Gastrocnemius medialis (tissue), 4 donors: ENCODE results near the gene CEP70. TPM values are rescaled to one million over a fixed set of nuclear protein-coding genes. Genes with fewer than 3 reads are reported as not detected.

Experiments
- ATAC-seq, 2 donors: fragments of 150-250 bp; one replicate each; pipeline ENCODE4 v1.9.1; 2016
- DNase-seq, 2 donors: peaks; one replicate each; pipeline ENCODE4 v3.0.0-alpha.2; 2019
- H3K27ac ChIP-seq, 4 donors: fragments of 200-600 bp; sonication (generic); 1 replicate in 1 of 4; 2 replicates in 3 of 4; pipeline ENCODE4 v1.5.1; 2016 to 2018; ENCODE audit warnings: mild to moderate bottlenecking in 2 of 4, moderate library complexity in 1 of 4
- H3K27me3 ChIP-seq, 3 donors: fragments of 200-600 bp; sonication (generic) in 2 of 3; 1 replicate in 1 of 3; 2 replicates in 2 of 3; pipeline versions ENCODE4 v1.5.1 to v1.6.0; 2016 to 2019; ENCODE audit warnings: mild to moderate bottlenecking in 1 of 3, moderate library complexity in 1 of 3
- H3K36me3 ChIP-seq, 2 donors: fragments of 200-600 bp; sonication (generic) in 1 of 2; one replicate each; pipeline ENCODE4 v1.5.1; 2017 to 2018
- H3K4me1 ChIP-seq, 2 donors: fragments of 200-600 bp; sonication (generic) in 1 of 2; one replicate each; pipeline ENCODE4 v1.5.1; 2016 to 2017; ENCODE audit warnings: mild to moderate bottlenecking in 2 of 2
- H3K4me3 ChIP-seq, 4 donors: fragments of 200-600 bp; sonication (generic) in 3 of 4; 1 replicate in 1 of 4; 2 replicates in 3 of 4; pipeline ENCODE4 v1.5.1; 2016 to 2019; ENCODE audit warnings: mild to moderate bottlenecking in 2 of 4
- H3K9me3 ChIP-seq, 3 donors: fragments of 200-600 bp; sonication (generic) in 2 of 3; 1 replicate in 1 of 3; 2 replicates in 2 of 3; pipeline ENCODE4 v1.5.1; 2016 to 2019
- POLR2A ChIP-seq, 2 donors: fragments of 450-650 bp; IDR thresholded peaks; one replicate each; pipeline ENCODE4 v1.6.1; 2017; ENCODE audit warnings: antibody characterized with exemption in 2 of 2, mild to moderate bottlenecking in 2 of 2, moderate library complexity in 2 of 2
- in situ Hi-C, 4 donors: fragments of 200-750 bp; cut with MboI; loops; one replicate each; pipeline versions ENCODE4 v1.15.0 to v1.8.0; 2017; ENCODE audit warnings: low sequenced_read_pairs in 4 of 4
- intact Hi-C: fragments of 100-400 bp; cut with DNase I; formaldehyde crosslinking; loops from one replicate; pipeline ENCODE4 v1.15.1; 2023; ENCODE audit warnings: low total_unique reads
- total RNA-seq, 4 donors: library from RNA; depleted of rRNA; stranded (reverse); fragments of >200 nt; gene quantifications; one replicate each; pipeline versions ENCODE4 v1.1.0 to v1.2.3, GENCODE V29; 2016
- TF ChIP-seq, protein P1 (sequence below), 5 experiments: fragments of 450-650 bp in 3 of 5; fragments of 200-600 bp in 2 of 5; sonication (generic) in 2 of 5; IDR thresholded peaks in 4 of 5; conservative IDR thresholded peaks in 1 of 5; 1 replicate in 4 of 5; 2 replicates in 1 of 5; pipeline ENCODE4 v1.5.1; 2016 to 2019; ENCODE audit warnings: antibody characterized with exemption in 5 of 5, mild to moderate bottlenecking in 3 of 5, moderate library complexity in 3 of 5

Gene CEP70
- total RNA-seq, 4 donors from 2014 or later: 9.8 to 17.4 (median 12.3) TPM

DNA sequence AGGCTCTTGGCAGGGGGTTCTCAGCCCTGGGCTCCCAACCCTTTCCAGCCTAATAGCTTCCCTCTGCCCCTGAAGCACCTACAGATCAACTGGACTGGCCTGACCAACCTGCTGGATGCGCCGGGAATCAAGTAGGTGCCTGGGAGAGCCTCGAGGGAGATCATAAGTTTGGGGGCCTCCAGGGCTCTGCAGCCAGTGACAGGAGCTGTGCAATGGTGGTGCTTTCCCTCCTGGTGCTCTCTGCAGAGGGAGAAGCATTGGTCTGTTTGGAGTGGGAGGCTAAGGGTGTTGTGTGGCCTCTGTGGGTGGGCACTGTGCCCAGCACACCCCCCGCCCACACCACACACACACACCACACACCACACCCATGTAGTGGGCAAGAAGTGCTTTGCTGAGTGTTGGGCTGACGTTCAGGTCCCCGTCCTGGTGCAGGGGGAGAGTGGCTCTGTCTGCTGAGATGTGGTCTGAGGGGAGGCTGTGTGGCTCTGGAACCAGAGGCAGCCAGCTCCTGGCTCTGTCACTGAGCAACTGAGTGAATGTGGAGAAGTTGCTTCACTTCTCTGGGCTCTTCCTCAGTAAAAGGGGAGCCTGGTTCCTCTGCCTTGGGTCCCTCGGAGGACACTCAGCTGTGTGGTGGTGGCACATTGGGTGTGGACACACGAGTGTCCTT lies 133.4 kb downstream of the CEP70 start:
- H3K9me3 ChIP-seq: no peaks in the 10 kb centered on the region
- H3K36me3 ChIP-seq: no peaks in the 10 kb centered on the region
- H3K4me3 ChIP-seq: no peak overlapping the region
- DNase-seq (no peak), ATAC-seq (no peak)
- in situ Hi-C loops: no loop called here
- no peak overlapping the region for H3K27ac ChIP-seq
- peaks cover 8 to 13% of the 10 kb centered on the region in 2 donors for H3K4me1 ChIP-seq
- TF ChIP-seq, protein P1, sequence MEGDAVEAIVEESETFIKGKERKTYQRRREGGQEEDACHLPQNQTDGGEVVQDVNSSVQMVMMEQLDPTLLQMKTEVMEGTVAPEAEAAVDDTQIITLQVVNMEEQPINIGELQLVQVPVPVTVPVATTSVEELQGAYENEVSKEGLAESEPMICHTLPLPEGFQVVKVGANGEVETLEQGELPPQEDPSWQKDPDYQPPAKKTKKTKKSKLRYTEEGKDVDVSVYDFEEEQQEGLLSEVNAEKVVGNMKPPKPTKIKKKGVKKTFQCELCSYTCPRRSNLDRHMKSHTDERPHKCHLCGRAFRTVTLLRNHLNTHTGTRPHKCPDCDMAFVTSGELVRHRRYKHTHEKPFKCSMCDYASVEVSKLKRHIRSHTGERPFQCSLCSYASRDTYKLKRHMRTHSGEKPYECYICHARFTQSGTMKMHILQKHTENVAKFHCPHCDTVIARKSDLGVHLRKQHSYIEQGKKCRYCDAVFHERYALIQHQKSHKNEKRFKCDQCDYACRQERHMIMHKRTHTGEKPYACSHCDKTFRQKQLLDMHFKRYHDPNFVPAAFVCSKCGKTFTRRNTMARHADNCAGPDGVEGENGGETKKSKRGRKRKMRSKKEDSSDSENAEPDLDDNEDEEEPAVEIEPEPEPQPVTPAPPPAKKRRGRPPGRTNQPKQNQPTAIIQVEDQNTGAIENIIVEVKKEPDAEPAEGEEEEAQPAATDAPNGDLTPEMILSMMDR (IDR thresholded peaks at IDR 0.05 in 4 of 5, conservative IDR thresholded peaks at IDR 0.05 in 1 of 5): no peak
- TF ChIP-seq POLR2A (IDR thresholded peaks at IDR 0.05): no peak
- no peaks in the 10 kb centered on the region for H3K27me3 ChIP-seq
- intact Hi-C loops: no loop called here

- no peaks in the 10 kb centered on the region for H3K27me3 ChIP-seq
- in situ Hi-C loops (no loop called here), intact Hi-C loops (no loop called here)
- peaks cover 8 to 12% of the 10 kb centered on the region in 2 donors for H3K4me1 ChIP-seq
- ATAC-seq: no peak
- H3K36me3 ChIP-seq: no peaks in the 10 kb centered on the region
- no peaks in the 10 kb centered on the region for H3K9me3 ChIP-seq
- no peak for TF ChIP-seq POLR2A (IDR thresholded peaks at IDR 0.05)
- TF ChIP-seq, protein P1 (IDR thresholded peaks at IDR 0.05 in 4 of 5, conservative IDR thresholded peaks at IDR 0.05 in 1 of 5): no peak
- no peak overlapping the region for H3K27ac ChIP-seq
- H3K4me3 ChIP-seq: no peak overlapping the region
- no peak for DNase-seq
Observed at GRCh38 chr3:138459619-138460535, 134.2 kb downstream of the CEP70 start.

GRCh38 chr3:138458774-138459499 lies 135.1 kb downstream of the CEP70 start:
- Histone ChIP-seq H3K27ac (no peak overlapping the region), H3K4me3 (no peak overlapping the region), H3K9me3 (no peaks in the 10 kb centered on the region), H3K27me3 (no peaks in the 10 kb centered on the region), H3K36me3 (no peaks in the 10 kb centered on the region), H3K4me1 (peaks cover 8 to 12% of the 10 kb centered on the region in 2 donors)
- in situ Hi-C loops (no loop called here), intact Hi-C loops (no loop called here)
- TF ChIP-seq, protein P1 (IDR thresholded peaks at IDR 0.05 in 4 of 5, conservative IDR thresholded peaks at IDR 0.05 in 1 of 5): no peak
- TF ChIP-seq POLR2A (IDR thresholded peaks at IDR 0.05): no peak
- DNase-seq: no peak
- no peak for ATAC-seq

GRCh38 chr3:138457863-138458735 lies 136.0 kb downstream of the CEP70 start:
- no peak overlapping the region for H3K27ac ChIP-seq
- no peaks in the 10 kb centered on the region for H3K27me3 ChIP-seq
- TF ChIP-seq, protein P1 (IDR thresholded peaks at IDR 0.05 in 4 of 5, conservative IDR thresholded peaks at IDR 0.05 in 1 of 5): no peak
- TF ChIP-seq POLR2A (IDR thresholded peaks at IDR 0.05): no peak
- intact Hi-C loops (no loop called here), in situ Hi-C loops (no loop called here)
- peaks cover 8 to 12% of the 10 kb centered on the region in 2 donors for H3K4me1 ChIP-seq
- H3K4me3 ChIP-seq: no peak overlapping the region
- ATAC-seq: no peak
- H3K36me3 ChIP-seq: no peaks in the 10 kb centered on the region
- no peaks in the 10 kb centered on the region for H3K9me3 ChIP-seq
- DNase-seq: no peak
